Measurements from ENCODE around the gene PCCA. TPM values are rescaled to one million over a fixed set of nuclear protein-coding genes. Genes with fewer than 3 reads are reported as not detected.

The PCCA gene
- total and polyA plus RNA-seq, 9 donors = 23.5 to 62.4 (median 45.8) TPM

DNA sequence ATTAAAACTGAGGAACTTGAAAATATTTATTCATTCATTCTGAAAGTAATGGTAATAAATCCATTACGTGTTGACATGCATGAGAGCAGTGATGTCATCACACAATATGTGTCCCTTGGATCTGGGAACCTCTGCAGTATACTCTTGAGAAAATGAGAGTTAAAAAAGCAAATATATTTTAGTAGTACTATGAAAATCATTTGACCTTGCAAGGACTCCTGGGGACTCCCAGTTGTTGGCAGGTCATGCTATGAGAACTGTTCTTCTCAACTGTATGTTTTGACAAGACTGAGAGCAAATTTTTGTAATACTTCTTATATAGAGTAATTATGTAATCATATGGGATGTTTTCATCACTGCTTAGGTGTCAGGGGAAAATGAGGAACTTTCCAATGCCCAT lies 249.4 kb downstream of the PCCA start:
- Histone ChIP-seq H3K36me3 (no peaks in the 10 kb centered on the region), H3K27me3 (no peaks in the 10 kb centered on the region), H3K4me3 (no peak overlapping the region), H3K4me1 (ENCODE audit: insufficient read depth) (no peaks in the 10 kb centered on the region), H3K9me3 (no peaks in the 10 kb centered on the region), H3K27ac (no peak overlapping the region)
- intact Hi-C loops (cut with DNase I) = no loop called here
- WGBS, 3 donors = 88 to 96% (median 90%) methylated on average over 1 of the region's 1 CpG
- TF ChIP-seq EP300 (IDR thresholded peaks at IDR 0.05) (no peak), POLR2A (IDR thresholded peaks at IDR 0.05) (no peak)
- TF ChIP-seq, protein P1, sequence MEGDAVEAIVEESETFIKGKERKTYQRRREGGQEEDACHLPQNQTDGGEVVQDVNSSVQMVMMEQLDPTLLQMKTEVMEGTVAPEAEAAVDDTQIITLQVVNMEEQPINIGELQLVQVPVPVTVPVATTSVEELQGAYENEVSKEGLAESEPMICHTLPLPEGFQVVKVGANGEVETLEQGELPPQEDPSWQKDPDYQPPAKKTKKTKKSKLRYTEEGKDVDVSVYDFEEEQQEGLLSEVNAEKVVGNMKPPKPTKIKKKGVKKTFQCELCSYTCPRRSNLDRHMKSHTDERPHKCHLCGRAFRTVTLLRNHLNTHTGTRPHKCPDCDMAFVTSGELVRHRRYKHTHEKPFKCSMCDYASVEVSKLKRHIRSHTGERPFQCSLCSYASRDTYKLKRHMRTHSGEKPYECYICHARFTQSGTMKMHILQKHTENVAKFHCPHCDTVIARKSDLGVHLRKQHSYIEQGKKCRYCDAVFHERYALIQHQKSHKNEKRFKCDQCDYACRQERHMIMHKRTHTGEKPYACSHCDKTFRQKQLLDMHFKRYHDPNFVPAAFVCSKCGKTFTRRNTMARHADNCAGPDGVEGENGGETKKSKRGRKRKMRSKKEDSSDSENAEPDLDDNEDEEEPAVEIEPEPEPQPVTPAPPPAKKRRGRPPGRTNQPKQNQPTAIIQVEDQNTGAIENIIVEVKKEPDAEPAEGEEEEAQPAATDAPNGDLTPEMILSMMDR (IDR thresholded peaks at IDR 0.05) = no peak
- DNase-seq = no peak

DNA sequence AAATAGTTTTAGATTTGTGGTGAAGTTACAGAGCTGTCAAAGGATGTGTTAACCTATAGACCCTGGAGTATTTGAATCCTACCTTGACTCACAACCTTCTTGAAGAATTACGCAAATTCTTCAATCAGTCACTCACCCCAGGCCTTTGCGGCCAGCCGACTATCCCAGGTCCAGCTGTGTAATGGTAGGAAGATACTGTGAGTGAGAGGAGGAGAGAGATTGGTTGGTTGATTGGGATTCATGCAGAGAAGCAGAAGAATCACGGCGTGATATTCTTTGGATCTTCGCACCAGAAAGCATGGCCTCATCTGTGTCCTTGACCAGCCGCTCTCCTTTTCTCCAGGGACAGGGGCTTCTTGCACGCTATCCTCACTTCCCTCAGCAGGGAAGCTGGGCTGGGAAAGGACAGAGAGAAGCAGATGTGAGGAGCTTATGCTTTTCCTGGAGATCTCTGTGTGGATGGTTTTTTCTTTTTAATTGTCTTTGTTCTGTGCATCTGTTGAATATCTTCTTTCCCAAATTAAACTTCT lies 250.6 kb downstream of the PCCA start:
- no peak for TF ChIP-seq EP300 (IDR thresholded peaks at IDR 0.05)
- TF ChIP-seq, protein P1 (IDR thresholded peaks at IDR 0.05) = no peak
- no peak for TF ChIP-seq POLR2A (IDR thresholded peaks at IDR 0.05)
- Histone ChIP-seq H3K9me3 (no peaks in the 10 kb centered on the region), H3K4me1 (ENCODE audit: insufficient read depth) (no peaks in the 10 kb centered on the region), H3K27me3 (no peaks in the 10 kb centered on the region), H3K36me3 (no peaks in the 10 kb centered on the region), H3K27ac (no peak overlapping the region), H3K4me3 (no peak overlapping the region)
- intact Hi-C loops (cut with DNase I) = no loop called here
- WGBS, 3 donors = 79 to 90% (median 82%) methylated on average over 8 of the region's 8 CpGs
- DNase-seq = no peak

DNA sequence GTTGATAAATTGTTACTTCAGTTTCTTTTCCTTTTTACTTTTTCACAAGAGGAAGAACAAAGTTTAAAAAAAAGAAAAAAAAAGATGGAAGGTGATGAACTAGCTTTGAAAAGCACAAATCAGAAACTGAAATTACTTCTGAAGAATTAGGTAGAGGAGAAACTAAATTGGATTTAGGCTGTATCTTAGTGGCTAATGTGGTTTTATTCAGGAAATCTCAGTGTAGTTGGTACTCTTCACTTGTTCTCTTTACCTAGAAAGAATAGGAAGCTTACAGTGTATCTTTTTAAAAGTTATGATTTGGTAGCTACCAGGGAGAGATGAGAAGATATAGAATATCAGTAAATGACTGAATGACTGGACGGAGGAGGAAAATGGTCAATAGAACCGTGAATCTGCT lies 252.0 kb downstream of the PCCA start:
- intact Hi-C loops (cut with DNase I) = no loop called here
- H3K4me1 ChIP-seq (ENCODE audit: insufficient read depth) = no peaks in the 10 kb centered on the region
- no peak for DNase-seq
- no peak overlapping the region for H3K4me3 ChIP-seq
- H3K36me3 ChIP-seq = no peaks in the 10 kb centered on the region
- no peak overlapping the region for H3K27ac ChIP-seq
- H3K9me3 ChIP-seq = no peaks in the 10 kb centered on the region
- H3K27me3 ChIP-seq = no peaks in the 10 kb centered on the region
- TF ChIP-seq, protein P1 (IDR thresholded peaks at IDR 0.05) = no peak
- no peak for TF ChIP-seq POLR2A (IDR thresholded peaks at IDR 0.05)
- no peak for TF ChIP-seq EP300 (IDR thresholded peaks at IDR 0.05)
- WGBS, 3 donors = 77 to 88% (median 83%) methylated on average over 2 of the region's 2 CpGs

DNA sequence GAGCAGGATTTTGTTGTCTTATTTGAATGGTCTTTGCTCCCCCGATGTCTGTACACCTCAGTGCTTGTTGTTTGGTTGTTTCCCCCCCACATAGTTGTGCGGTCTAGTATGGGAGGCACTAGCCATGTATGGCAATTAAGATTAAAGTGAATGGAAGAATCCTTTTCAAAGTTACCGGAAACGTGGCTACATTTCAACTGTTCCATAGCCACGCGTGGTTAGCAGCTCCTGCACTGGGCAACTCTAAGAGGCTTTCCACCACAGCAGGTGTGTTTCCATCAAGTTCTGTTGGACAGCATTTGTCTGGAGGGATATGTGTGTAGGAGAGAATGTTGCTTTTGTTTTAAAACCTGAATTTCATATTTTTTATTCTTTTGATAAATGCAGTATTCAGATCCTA lies 252.4 kb downstream of the PCCA start:
- no peak overlapping the region for H3K27ac ChIP-seq
- WGBS, 3 donors = 84 to 93% (median 86%) methylated on average over 6 of the region's 6 CpGs
- H3K4me1 ChIP-seq (ENCODE audit: insufficient read depth) = no peaks in the 10 kb centered on the region
- H3K9me3 ChIP-seq = no peaks in the 10 kb centered on the region
- no peaks in the 10 kb centered on the region for H3K36me3 ChIP-seq
- TF ChIP-seq, protein P1 (IDR thresholded peaks at IDR 0.05) = no peak
- TF ChIP-seq EP300 (IDR thresholded peaks at IDR 0.05) (no peak), POLR2A (IDR thresholded peaks at IDR 0.05) (no peak)
- no peak for DNase-seq
- H3K4me3 ChIP-seq = no peak overlapping the region
- intact Hi-C loops (cut with DNase I) = no loop called here
- H3K27me3 ChIP-seq = no peaks in the 10 kb centered on the region
